BJ (cell line): ENCODE measurements around the gene GIMAP1. TPM values are rescaled to one million over a fixed set of nuclear protein-coding genes. Genes with fewer than 3 reads are reported as not detected.

Source experiments
- CTCF ChIA-PET: fragments of 350-600 bp; formaldehyde crosslinking; extraction: SDS; loops from one replicate; lab custom pipeline; 2021; ENCODE audit warnings: antibody characterized with exemption, inconsistent platforms; lab: Yijun Ruan, JAX
- POLR2A ChIA-PET: fragments of 300-600 bp; sonication (Branson Sonifier 250); formaldehyde crosslinking; extraction: SDS; loops from one replicate; lab custom pipeline; 2021; ENCODE audit warnings: antibody characterized with exemption; lab: Charles Lee
- DNase-seq: peaks from one replicate; pipeline ENCODE4 v3.0.0-alpha.2; 2011; ENCODE audit warnings: low read depth
- H3K27me3 ChIP-seq: 2 replicates; pipeline ENCODE4 v1.6.0; 2011; ENCODE audit warnings: low read length; ENCODE audit not compliant: control insufficient read depth, insufficient read depth
- H3K36me3 ChIP-seq: 2 replicates; pipeline ENCODE4 v1.5.1; 2011; ENCODE audit warnings: low read length; ENCODE audit not compliant: control insufficient read depth, insufficient read depth
- H3K4me3 ChIP-seq: 2 replicates; pipeline ENCODE4 v1.5.1; 2011; ENCODE audit warnings: low read depth, mild to moderate bottlenecking, control low read depth, low read length
- polyA plus RNA-seq: library from polyadenylated mRNA; depleted of rRNA; stranded (reverse); fragments of >200 nt; gene quantifications from 2 replicates; pipeline ENCODE4 v1.2.3, GENCODE V29; 2011
- TF ChIP-seq, protein P1 (sequence below): IDR thresholded peaks from 2 replicates; pipeline ENCODE4 v1.5.1; 2011; ENCODE audit warnings: low read depth, mild to moderate bottlenecking, control low read depth, inconsistent platforms, low read length, moderate library complexity; ENCODE audit not compliant: insufficient read depth

Gene GIMAP1
- polyA plus RNA-seq, 1 experiment, result not detected

DNA sequence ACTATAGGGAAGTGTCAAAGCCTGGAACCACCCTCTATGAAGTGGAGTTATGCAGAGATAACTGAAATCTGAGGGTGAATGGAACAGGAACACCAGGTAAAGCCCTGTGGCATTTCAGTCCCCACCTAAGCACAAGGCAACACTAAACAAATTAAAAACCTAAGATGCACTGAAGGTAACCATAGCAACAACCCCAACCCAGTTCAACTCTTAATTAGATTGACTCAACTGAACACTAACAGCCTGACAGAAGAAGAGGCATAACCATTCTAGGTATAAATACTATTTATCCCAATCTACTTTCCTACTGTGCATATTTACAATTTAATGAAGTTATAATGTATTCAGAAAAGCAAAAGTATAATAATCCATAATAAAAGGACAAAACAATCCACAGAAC, 11.6 kb downstream of the GIMAP1 start:
- DNase-seq, result no peak
- Histone ChIP-seq H3K36me3 (no peaks in the 10 kb centered on the region), H3K4me3 (no peak overlapping the region), H3K27me3 (no peaks in the 10 kb centered on the region)
- ChIA-PET POLR2A (no interaction called here), CTCF (no interaction called here)
- TF ChIP-seq, protein P1, sequence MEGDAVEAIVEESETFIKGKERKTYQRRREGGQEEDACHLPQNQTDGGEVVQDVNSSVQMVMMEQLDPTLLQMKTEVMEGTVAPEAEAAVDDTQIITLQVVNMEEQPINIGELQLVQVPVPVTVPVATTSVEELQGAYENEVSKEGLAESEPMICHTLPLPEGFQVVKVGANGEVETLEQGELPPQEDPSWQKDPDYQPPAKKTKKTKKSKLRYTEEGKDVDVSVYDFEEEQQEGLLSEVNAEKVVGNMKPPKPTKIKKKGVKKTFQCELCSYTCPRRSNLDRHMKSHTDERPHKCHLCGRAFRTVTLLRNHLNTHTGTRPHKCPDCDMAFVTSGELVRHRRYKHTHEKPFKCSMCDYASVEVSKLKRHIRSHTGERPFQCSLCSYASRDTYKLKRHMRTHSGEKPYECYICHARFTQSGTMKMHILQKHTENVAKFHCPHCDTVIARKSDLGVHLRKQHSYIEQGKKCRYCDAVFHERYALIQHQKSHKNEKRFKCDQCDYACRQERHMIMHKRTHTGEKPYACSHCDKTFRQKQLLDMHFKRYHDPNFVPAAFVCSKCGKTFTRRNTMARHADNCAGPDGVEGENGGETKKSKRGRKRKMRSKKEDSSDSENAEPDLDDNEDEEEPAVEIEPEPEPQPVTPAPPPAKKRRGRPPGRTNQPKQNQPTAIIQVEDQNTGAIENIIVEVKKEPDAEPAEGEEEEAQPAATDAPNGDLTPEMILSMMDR, result no peak

DNA sequence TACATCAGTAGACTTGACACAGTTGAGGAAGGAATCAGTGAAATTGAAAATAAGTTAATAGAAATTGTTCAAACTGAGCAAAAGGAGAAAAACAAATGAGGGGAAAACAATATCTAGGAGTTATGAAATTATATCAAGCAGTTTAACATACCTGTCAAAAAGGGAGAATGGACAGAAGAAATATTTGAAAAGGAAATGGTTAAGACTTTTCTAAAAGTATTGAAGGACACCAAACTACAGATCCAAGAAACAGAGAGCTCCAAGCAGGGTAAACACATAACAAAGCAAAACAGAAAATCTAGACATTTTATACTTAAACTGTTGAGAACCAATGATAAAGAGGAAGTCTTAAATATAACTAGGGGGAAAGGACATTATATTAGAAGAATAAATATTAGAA, 12.2 kb downstream of the GIMAP1 start:
- DNase-seq, result no peak
- H3K4me3 ChIP-seq, result no peak overlapping the region
- ChIA-PET POLR2A (no interaction called here), CTCF (interaction anchor here (0.6 kb wide), 1 partner anchor 185 kb away, joined by 3 read pairs; no protein-coding TSS in a partner anchor)
- TF ChIP-seq, protein P1, result no peak
- H3K27me3 ChIP-seq, result no peaks in the 10 kb centered on the region
- H3K36me3 ChIP-seq, result no peaks in the 10 kb centered on the region

DNA sequence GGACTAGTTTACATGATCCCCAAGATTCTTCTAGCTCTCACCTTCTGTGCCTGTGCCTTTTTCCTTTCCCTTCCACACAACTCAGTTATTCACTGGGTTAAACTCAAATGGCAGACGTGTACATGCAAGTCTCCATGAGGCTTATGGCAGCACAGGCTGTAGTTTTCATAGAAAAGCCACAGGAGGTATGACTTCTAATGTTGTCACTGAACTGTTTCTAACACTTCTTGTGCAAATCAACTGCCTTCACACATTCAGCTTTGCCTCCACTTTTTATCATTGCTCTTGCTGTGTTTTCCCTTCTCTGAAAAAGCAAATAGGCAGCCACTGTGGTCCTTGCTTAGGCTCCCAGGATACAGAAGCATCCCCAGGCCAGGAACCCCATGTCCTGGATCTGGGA, 15.5 kb downstream of the GIMAP1 start:
- ChIA-PET POLR2A (no interaction called here), CTCF (no interaction called here)
- Histone ChIP-seq H3K36me3 (no peaks in the 10 kb centered on the region), H3K27me3 (no peaks in the 10 kb centered on the region), H3K4me3 (no peak overlapping the region)
- no peak for DNase-seq
- TF ChIP-seq, protein P1, result no peak

GRCh38 chr7:150732786-150733481, 16.5 kb downstream of the GIMAP1 start:
- Histone ChIP-seq H3K36me3 (no peaks in the 10 kb centered on the region), H3K27me3 (no peaks in the 10 kb centered on the region), H3K4me3 (no peak overlapping the region)
- DNase-seq, result no peak
- TF ChIP-seq, protein P1, result no peak
- CTCF ChIA-PET, result no interaction called here
- POLR2A ChIA-PET, result no interaction called here

GRCh38 chr7:150733482-150734095, 17.2 kb downstream of the GIMAP1 start:
- ChIA-PET POLR2A (no interaction called here), CTCF (no interaction called here)
- Histone ChIP-seq H3K36me3 (no peaks in the 10 kb centered on the region), H3K27me3 (no peaks in the 10 kb centered on the region), H3K4me3 (no peak overlapping the region)
- TF ChIP-seq, protein P1, result no peak
- no peak for DNase-seq
